Prostate gland (tissue), 2 donors: ENCODE measurements around the gene C9. TPM values are rescaled to one million over a fixed set of nuclear protein-coding genes. Genes with fewer than 3 reads are reported as not detected.

Source experiments
- DNase-seq: peaks from one replicate; pipeline ENCODE4 v3.0.0-alpha.2; 2019; ENCODE audit warnings: low spot score
- H3K27ac ChIP-seq, 2 donors: fragments of 200-600 bp; sonication (generic); 2 replicates each; pipeline ENCODE4 v1.5.1; 2017 to 2019
- H3K27me3 ChIP-seq: fragments of 200-600 bp; sonication (generic); replicated peaks from 2 replicates; pipeline ENCODE4 v1.5.1; 2019; ENCODE audit not compliant: insufficient read depth
- H3K36me3 ChIP-seq, 2 donors: fragments of 200-600 bp; sonication (generic); 1 replicate in 1 of 2; 2 replicates in 1 of 2; pipeline versions ENCODE4 v1.5.1 to v1.8.1; 2017 to 2019
- H3K4me1 ChIP-seq: fragments of 200-600 bp; sonication (generic); replicated peaks from 2 replicates; pipeline ENCODE4 v1.5.1; 2019
- H3K4me3 ChIP-seq, 2 donors: fragments of 200-600 bp; sonication (generic); 2 replicates each; pipeline ENCODE4 v1.5.1; 2017 to 2019
- H3K9me3 ChIP-seq: fragments of 200-600 bp; sonication (generic); 2 replicates; pipeline ENCODE4 v1.5.1; 2017
- POLR2A ChIP-seq: fragments of 450-650 bp; IDR thresholded peaks from one replicate; pipeline ENCODE4 v1.6.1; 2016; ENCODE audit warnings: antibody characterized with exemption, mild to moderate bottlenecking
- POLR2AphosphoS5 ChIP-seq: sonication (generic); formaldehyde crosslinking; IDR thresholded peaks from one replicate; pipeline ENCODE4 v1.6.1; 2017; ENCODE audit warnings: antibody characterized with exemption
- WGBS: methylation state at CpG from one replicate; pipeline ENCODE4 v1.1.5; 2018; 5-methylcytosine and 5-hydroxymethylcytosine counted together
- intact Hi-C: fragments of 100-400 bp; cut with DNase I; formaldehyde crosslinking; loops from one replicate; pipeline ENCODE4 v1.14.2; 2022
- total RNA-seq, 2 donors: library from RNA; depleted of rRNA; stranded (reverse); fragments of >200 nt; gene quantifications; one replicate each; pipeline ENCODE4 v1.1.0, GENCODE V29; 2016
- TF ChIP-seq, protein P1 (sequence below), 4 experiments: fragments of 200-600 bp in 2 of 4; fragments of 450-650 bp in 2 of 4; sonication (generic) in 2 of 4; IDR thresholded peaks; 1 replicate in 3 of 4; 2 replicates in 1 of 4; pipeline ENCODE4 v1.5.1; 2016 to 2019; ENCODE audit warnings: antibody characterized with exemption in 4 of 4, mild to moderate bottlenecking in 2 of 4, moderate library complexity in 2 of 4

The C9 gene
- total RNA-seq, 2 donors from 2014 or later: not detected

DNA sequence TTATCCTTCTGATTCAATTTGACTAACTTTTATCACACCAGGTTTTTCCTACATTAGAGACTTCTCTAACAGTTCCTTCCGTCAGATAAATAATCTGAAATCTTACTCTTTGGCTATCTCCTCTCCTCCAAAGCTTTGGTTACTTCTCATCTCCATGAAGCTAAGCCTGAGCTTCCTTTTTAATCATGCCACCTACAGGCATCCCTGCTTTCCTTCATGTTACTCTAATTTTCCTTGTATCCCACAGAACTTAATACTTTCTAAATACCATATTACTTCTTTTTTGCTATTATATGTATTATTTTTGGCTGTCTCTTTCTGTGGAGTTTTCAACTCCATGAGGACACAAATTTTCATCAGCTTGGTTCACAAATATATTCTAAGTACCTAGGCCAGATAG, 49.7 kb downstream of the C9 start:
- Histone ChIP-seq H3K4me1 (no peaks in the 10 kb centered on the region), H3K27ac (no peak overlapping the region), H3K36me3 (no peaks in the 10 kb centered on the region), H3K4me3 (no peak overlapping the region), H3K9me3 (no peaks in the 10 kb centered on the region), H3K27me3 (no peaks in the 10 kb centered on the region)
- WGBS: 74% methylated on average over 1 of the region's 1 CpG
- DNase-seq: no peak
- intact Hi-C loops: no loop called here
- TF ChIP-seq, protein P1, sequence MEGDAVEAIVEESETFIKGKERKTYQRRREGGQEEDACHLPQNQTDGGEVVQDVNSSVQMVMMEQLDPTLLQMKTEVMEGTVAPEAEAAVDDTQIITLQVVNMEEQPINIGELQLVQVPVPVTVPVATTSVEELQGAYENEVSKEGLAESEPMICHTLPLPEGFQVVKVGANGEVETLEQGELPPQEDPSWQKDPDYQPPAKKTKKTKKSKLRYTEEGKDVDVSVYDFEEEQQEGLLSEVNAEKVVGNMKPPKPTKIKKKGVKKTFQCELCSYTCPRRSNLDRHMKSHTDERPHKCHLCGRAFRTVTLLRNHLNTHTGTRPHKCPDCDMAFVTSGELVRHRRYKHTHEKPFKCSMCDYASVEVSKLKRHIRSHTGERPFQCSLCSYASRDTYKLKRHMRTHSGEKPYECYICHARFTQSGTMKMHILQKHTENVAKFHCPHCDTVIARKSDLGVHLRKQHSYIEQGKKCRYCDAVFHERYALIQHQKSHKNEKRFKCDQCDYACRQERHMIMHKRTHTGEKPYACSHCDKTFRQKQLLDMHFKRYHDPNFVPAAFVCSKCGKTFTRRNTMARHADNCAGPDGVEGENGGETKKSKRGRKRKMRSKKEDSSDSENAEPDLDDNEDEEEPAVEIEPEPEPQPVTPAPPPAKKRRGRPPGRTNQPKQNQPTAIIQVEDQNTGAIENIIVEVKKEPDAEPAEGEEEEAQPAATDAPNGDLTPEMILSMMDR (IDR thresholded peaks at IDR 0.05): no peak
- TF ChIP-seq POLR2AphosphoS5 (no peak), POLR2A (no peak)

GRCh38 chr5:39309534-39309933, 54.8 kb downstream of the C9 start:
- no peaks in the 10 kb centered on the region for H3K4me1 ChIP-seq
- H3K27ac ChIP-seq: no peak overlapping the region
- no peaks in the 10 kb centered on the region for H3K9me3 ChIP-seq
- no peak overlapping the region for H3K4me3 ChIP-seq
- no peaks in the 10 kb centered on the region for H3K27me3 ChIP-seq
- H3K36me3 ChIP-seq: no peaks in the 10 kb centered on the region
- 94% methylated on average over 1 of the region's 1 CpG for WGBS
- DNase-seq: no peak
- TF ChIP-seq POLR2AphosphoS5 (no peak), POLR2A (no peak)
- TF ChIP-seq, protein P1 (IDR thresholded peaks at IDR 0.05): no peak
- intact Hi-C loops: no loop called here

DNA sequence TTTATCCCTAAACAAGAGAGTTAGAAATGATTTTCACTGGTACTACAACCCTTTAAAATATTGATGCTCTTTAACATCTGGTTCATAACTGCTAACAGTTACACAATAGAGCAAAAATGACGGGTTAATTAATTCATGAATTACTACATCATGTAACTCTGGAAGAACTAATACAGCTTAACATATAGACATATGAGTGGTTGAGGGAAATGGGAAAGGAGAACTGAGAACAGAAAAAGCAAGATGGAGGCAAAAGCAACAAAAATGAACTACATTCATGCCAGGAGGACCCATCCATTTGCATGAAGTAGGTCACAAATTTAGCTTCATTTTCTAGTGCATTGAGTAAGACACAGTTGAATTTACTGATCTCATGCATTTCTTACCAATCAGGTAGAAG, 61.8 kb downstream of the C9 start:
- DNase-seq: no peak
- H3K9me3 ChIP-seq: no peaks in the 10 kb centered on the region
- no peaks in the 10 kb centered on the region for H3K4me1 ChIP-seq
- 95% methylated on average over 1 of the region's 1 CpG for WGBS
- no peak for TF ChIP-seq POLR2AphosphoS5
- TF ChIP-seq, protein P1 (IDR thresholded peaks at IDR 0.05): no peak
- TF ChIP-seq POLR2A: no peak
- intact Hi-C loops: no loop called here
- no peak overlapping the region for H3K27ac ChIP-seq
- H3K36me3 ChIP-seq: no peaks in the 10 kb centered on the region
- H3K4me3 ChIP-seq: no peak overlapping the region
- H3K27me3 ChIP-seq: no peaks in the 10 kb centered on the region

- intact Hi-C loops: no loop called here
- H3K36me3 ChIP-seq: no peaks in the 10 kb centered on the region
Observed at GRCh38 chr5:39301406-39301805, 62.9 kb downstream of the C9 start.

DNA sequence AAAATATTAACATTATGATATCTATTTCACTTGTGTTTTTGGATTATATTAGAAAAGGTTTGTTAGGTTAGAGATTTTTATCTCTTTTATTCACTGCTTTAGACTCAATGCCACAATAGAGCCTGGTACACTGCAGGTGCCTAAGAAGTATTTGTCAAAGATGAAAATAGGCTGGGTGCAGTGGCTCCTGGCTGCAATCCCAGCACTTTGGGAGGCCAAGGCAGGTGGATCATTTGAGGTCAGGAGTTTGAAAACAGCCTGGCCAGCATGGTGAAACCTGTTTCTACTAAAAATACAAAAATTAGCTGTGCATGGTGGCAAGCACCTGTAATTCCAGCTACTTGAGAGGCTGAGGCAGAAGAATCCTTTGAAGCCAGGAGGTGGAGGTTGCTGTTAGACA, 64.3 kb downstream of the C9 start:
- no peak for TF ChIP-seq POLR2A
- no peak for TF ChIP-seq POLR2AphosphoS5
- TF ChIP-seq, protein P1 (IDR thresholded peaks at IDR 0.05): no peak
- H3K36me3 ChIP-seq: no peaks in the 10 kb centered on the region
- intact Hi-C loops: no loop called here

More at GRCh38 chr5:39301406-39301805, 62.9 kb downstream of the C9 start:
- H3K27ac ChIP-seq: no peak overlapping the region
- H3K4me1 ChIP-seq: no peaks in the 10 kb centered on the region
- DNase-seq: no peak
- no peaks in the 10 kb centered on the region for H3K9me3 ChIP-seq
- TF ChIP-seq POLR2AphosphoS5 (no peak), POLR2A (no peak)
- TF ChIP-seq, protein P1 (IDR thresholded peaks at IDR 0.05): no peak
- H3K4me3 ChIP-seq: no peak overlapping the region
- H3K27me3 ChIP-seq: no peaks in the 10 kb centered on the region

More for the DNA sequence above, 64.3 kb downstream of the C9 start:
- Histone ChIP-seq H3K27me3 (no peaks in the 10 kb centered on the region), H3K4me3 (no peak overlapping the region), H3K27ac (no peak overlapping the region), H3K4me1 (no peaks in the 10 kb centered on the region), H3K9me3 (no peaks in the 10 kb centered on the region)
- no peak for DNase-seq
